Measurements from ENCODE around the gene TUBA1C.

The TUBA1C gene

GRCh38 chr12:49283541-49284429, 18.9 kb downstream of the TUBA1C start:
- no peak for DNase-seq (ENCODE audit: low read depth in 3 of 3)

GRCh38 chr12:49284672-49285071, 19.8 kb downstream of the TUBA1C start:
- DNase-seq (ENCODE audit: low read depth in 3 of 3) = no peak

- no peak for DNase-seq (ENCODE audit: low read depth in 3 of 3)
Measured at GRCh38 chr12:49287876-49288275, 23.0 kb downstream of the TUBA1C start.

- DNase-seq (ENCODE audit: low read depth in 3 of 3) = peak; percentile 42 to 55 (median 46)
Measured at GRCh38 chr12:49288412-49288853, 23.6 kb downstream of the TUBA1C start.

- no peak for DNase-seq (ENCODE audit: low read depth in 3 of 3)
Measured at GRCh38 chr12:49288922-49289555, 24.2 kb downstream of the TUBA1C start.

- DNase-seq (ENCODE audit: low read depth in 3 of 3) = no peak
Measured at GRCh38 chr12:49292729-49293055, 27.8 kb downstream of the TUBA1C start.

- DNase-seq (ENCODE audit: low read depth in 3 of 3) = no peak
Measured at GRCh38 chr12:49293056-49293956, 28.4 kb downstream of the TUBA1C start.

GRCh38 chr12:49294086-49294803, 29.4 kb downstream of the TUBA1C start:
- no peak for DNase-seq (ENCODE audit: low read depth in 3 of 3)

- no peak for DNase-seq (ENCODE audit: low read depth in 3 of 3)
Measured at GRCh38 chr12:49294804-49295081, 29.9 kb downstream of the TUBA1C start.

GRCh38 chr12:49295082-49295936, 30.4 kb downstream of the TUBA1C start, which contains the start of gene PRPH:
TSS of gene PRPH (plus strand) at chr12:49295147. CDS start at chr12:49295201, 54 bp downstream.
- no peak for DNase-seq (ENCODE audit: low read depth in 3 of 3)

GRCh38 chr12:49296034-49296835, 31.4 kb downstream of the TUBA1C start:
- peak; percentile 32 to 58 (median 48) for DNase-seq (ENCODE audit: low read depth in 3 of 3)

- no peak for DNase-seq (ENCODE audit: low read depth in 3 of 3)
Measured at GRCh38 chr12:49296836-49297694, 32.2 kb downstream of the TUBA1C start.

- no peak for DNase-seq (ENCODE audit: low read depth in 3 of 3)
Measured at GRCh38 chr12:49297695-49298060, 32.8 kb downstream of the TUBA1C start.

- DNase-seq (ENCODE audit: low read depth in 3 of 3) = no peak
Measured at GRCh38 chr12:49298160-49298559, 33.3 kb downstream of the TUBA1C start.

- no peak for DNase-seq (ENCODE audit: low read depth in 3 of 3)
Measured at GRCh38 chr12:49301760-49302159, 36.9 kb downstream of the TUBA1C start.

- no peak for DNase-seq (ENCODE audit: low read depth in 3 of 3)
Measured at GRCh38 chr12:49304161-49304560, 39.3 kb downstream of the TUBA1C start.

GRCh38 chr12:49305762-49306510, 41.1 kb downstream of the TUBA1C start:
- no peak for DNase-seq (ENCODE audit: low read depth in 3 of 3)

GRCh38 chr12:49309386-49309785, 44.5 kb downstream of the TUBA1C start:
- DNase-seq (ENCODE audit: low read depth in 3 of 3) = no peak
